IMR-90 (cell line): Measurements from ENCODE around the gene ARHGAP18. TPM values are rescaled to one million over a fixed set of nuclear protein-coding genes. Genes with fewer than 3 reads are reported as not detected.

Experiments used
- ATAC-seq: fragments of 200-7000 bp; cut with Tn5 transposase; 2 replicates; pipeline ENCODE4 v1.9.1; 2020; ENCODE audit warnings: low read depth, mild to moderate bottlenecking, moderate library complexity
- BruUV-seq: library from RNA; stranded (reverse); fragments of 400-500 nt; replicated peaks from 2 replicates; lab custom pipeline; 2021; lab: Mats Ljungman, UMichigan
- CTCF ChIA-PET: fragments of 300-600 bp; formaldehyde crosslinking; extraction: SDS; loops from one replicate; lab custom pipeline; 2021; ENCODE audit warnings: antibody characterized with exemption; lab: Yijun Ruan, JAX
- POLR2A ChIA-PET: fragments of 300-600 bp; sonication (Branson Sonifier 250); formaldehyde crosslinking; loops from one replicate; lab custom pipeline; 2022; ENCODE audit warnings: antibody characterized with exemption; ENCODE audit not compliant: unreplicated experiment; lab: Charles Lee
- DNase-seq: peaks from one replicate; pipeline ENCODE4 v3.0.0; 2013
- H2AFZ ChIP-seq: replicated peaks from 2 replicates; pipeline ENCODE3; 2013; ENCODE audit warnings: low read length, mild to moderate bottlenecking; ENCODE audit not compliant: poor library complexity
- H2AK5ac ChIP-seq: 2 replicates; pipeline ENCODE4 v1.6.1; 2013; ENCODE audit warnings: low read depth, low read length, inconsistent platforms
- H2AK9ac ChIP-seq: replicated peaks from 2 replicates; pipeline ENCODE3; 2013; ENCODE audit warnings: mild to moderate bottlenecking, low read depth, low read length, moderate library complexity; ENCODE audit not compliant: poor library complexity
- H2BK120ac ChIP-seq: 2 replicates; pipeline ENCODE4 v1.6.1; 2013; ENCODE audit warnings: low read depth, low read length, inconsistent platforms
- H2BK15ac ChIP-seq: 3 replicates; pipeline ENCODE4 v1.6.1; 2013; ENCODE audit warnings: low read depth, low read length, inconsistent platforms
- H2BK20ac ChIP-seq: 2 replicates; pipeline ENCODE4 v1.6.1; 2013; ENCODE audit warnings: low read depth, mild to moderate bottlenecking, inconsistent platforms, low read length, moderate library complexity
- H2BK5ac ChIP-seq: 2 replicates; pipeline ENCODE4 v1.6.1; 2013; ENCODE audit warnings: mild to moderate bottlenecking, low read depth, low read length, inconsistent platforms; ENCODE audit not compliant: poor library complexity, severe bottlenecking
- H3K14ac ChIP-seq: replicated peaks from 2 replicates; pipeline ENCODE4 v1.6.1; 2013; ENCODE audit warnings: low read depth, low read length, inconsistent platforms
- H3K18ac ChIP-seq: 2 replicates; pipeline ENCODE4 v1.6.1; 2013; ENCODE audit warnings: low read depth, low read length, control low read depth
- H3K23ac ChIP-seq: 2 replicates; pipeline ENCODE4 v1.6.1; 2013; ENCODE audit warnings: low read depth, low read length, inconsistent platforms
- H3K27ac ChIP-seq: 2 replicates; pipeline ENCODE4 v1.5.1; 2013; ENCODE audit warnings: mild to moderate bottlenecking, control low read depth, low read length; ENCODE audit not compliant: insufficient read depth
- H3K27me3 ChIP-seq: 2 replicates; pipeline ENCODE4 v1.6.1; 2013; ENCODE audit warnings: low read length; ENCODE audit not compliant: control insufficient read depth, insufficient read depth
- H3K36me3 ChIP-seq: 2 replicates; pipeline ENCODE4 v1.6.1; 2013; ENCODE audit warnings: low read length, mixed read lengths; ENCODE audit not compliant: control insufficient read depth, insufficient read depth
- H3K4ac ChIP-seq: 2 replicates; pipeline ENCODE4 v1.6.1; 2013; ENCODE audit warnings: low read depth, low read length, inconsistent platforms
- H3K4me1 ChIP-seq: 2 replicates; pipeline ENCODE4 v1.6.1; 2013; ENCODE audit warnings: low read length, mixed read lengths; ENCODE audit not compliant: control insufficient read depth, insufficient read depth
- H3K4me2 ChIP-seq: 2 replicates; pipeline ENCODE4 v1.6.1; 2013; ENCODE audit warnings: low read depth, mild to moderate bottlenecking, control low read depth, low read length, moderate library complexity
- H3K4me3 ChIP-seq: 2 replicates; pipeline ENCODE4 v1.5.1; 2013; ENCODE audit warnings: low read depth, mild to moderate bottlenecking, control low read depth, low read length, moderate library complexity; ENCODE audit not compliant: insufficient read depth
- H3K56ac ChIP-seq: 2 replicates; pipeline ENCODE4 v1.6.1; 2013; ENCODE audit warnings: low read length, inconsistent platforms; ENCODE audit not compliant: insufficient read depth; ENCODE audit errors: extremely low read depth
- H3K79me1 ChIP-seq, 2 experiments: 2 replicates each; pipeline ENCODE4 v1.6.1; 2013; ENCODE audit warnings: low read length in 2 of 2, inconsistent platforms in 1 of 2, low read depth in 1 of 2
- H3K9ac ChIP-seq: 2 replicates; pipeline ENCODE4 v1.6.1; 2013; ENCODE audit warnings: low read depth, low read length, control low read depth
- H3K9me1 ChIP-seq: 2 replicates; pipeline ENCODE4 v1.6.1; 2013; ENCODE audit warnings: low read length, inconsistent platforms; ENCODE audit not compliant: insufficient read depth
- H3K9me3 ChIP-seq: 2 replicates; pipeline ENCODE4 v1.6.1; 2013; ENCODE audit warnings: low read length; ENCODE audit not compliant: control insufficient read depth, insufficient read depth
- H4K20me1 ChIP-seq: 2 replicates; pipeline ENCODE4 v1.6.1; 2013; ENCODE audit warnings: low read length, inconsistent platforms; ENCODE audit not compliant: insufficient read depth
- H4K5ac ChIP-seq: 2 replicates; pipeline ENCODE4 v1.6.1; 2013; ENCODE audit warnings: mild to moderate bottlenecking, low read depth, low read length, control low read depth
- H4K8ac ChIP-seq, 2 experiments: 2 replicates each; pipeline ENCODE4 v1.6.1; 2013; ENCODE audit warnings: low read depth in 2 of 2, low read length in 2 of 2, control low read depth in 1 of 2, inconsistent platforms in 1 of 2
- H4K91ac ChIP-seq: 2 replicates; pipeline ENCODE4 v1.6.1; 2013; ENCODE audit warnings: low read depth, low read length, inconsistent platforms; ENCODE audit not compliant: insufficient read depth
- BHLHE40 ChIP-seq: fragments of 150-350 bp; IDR thresholded peaks from 2 replicates; pipeline ENCODE4 v1.6.1; 2016; ENCODE audit warnings: mild to moderate bottlenecking, low read depth, low read length
- CHD1 ChIP-seq: IDR thresholded peaks from 2 replicates; pipeline ENCODE4 v1.6.1; 2012; ENCODE audit warnings: low read depth, low read length, improper control_type of control experiment
- MAZ ChIP-seq: IDR thresholded peaks from 2 replicates; pipeline ENCODE4 v1.6.1; 2012; ENCODE audit warnings: low read depth, mild to moderate bottlenecking, low read length, improper control_type of control experiment, moderate library complexity, borderline replicate concordance
- MXI1 ChIP-seq: IDR thresholded peaks from 2 replicates; pipeline ENCODE4 v1.6.1; 2012; ENCODE audit warnings: low read depth, mild to moderate bottlenecking, low read length, moderate library complexity, borderline replicate concordance
- RAD21 ChIP-seq: IDR thresholded peaks from 2 replicates; pipeline ENCODE4 v1.6.1; 2012; ENCODE audit warnings: low read length, improper control_type of control experiment
- RCOR1 ChIP-seq: IDR thresholded peaks from 2 replicates; pipeline ENCODE4 v1.6.1; 2012; ENCODE audit warnings: mild to moderate bottlenecking, low read length, improper control_type of control experiment; ENCODE audit not compliant: insufficient replicate concordance
- RFX5 ChIP-seq: IDR thresholded peaks from 2 replicates; pipeline ENCODE4 v1.8.0; 2012; ENCODE audit warnings: low read depth, mild to moderate bottlenecking, low read length, moderate library complexity
- SMC3 ChIP-seq: fragments of 150-350 bp; IDR thresholded peaks from 2 replicates; pipeline ENCODE4 v1.6.1; 2016; ENCODE audit warnings: low read depth, mild to moderate bottlenecking, antibody characterized with exemption, low read length, moderate library complexity
- WGBS, 2 experiments: methylation state at CpG; one replicate each; pipeline versions ENCODE4 v1.1.5 to v1.1.7; 2013; ENCODE audit warnings: missing lambda C conversion rate in 2 of 2; ENCODE audit not compliant: insufficient read length in 1 of 2; ENCODE audit errors: extremely low coverage in 2 of 2; 5-methylcytosine and 5-hydroxymethylcytosine counted together
- dilution Hi-C: fragments of 300-500 bp; cut with HindIII; formaldehyde crosslinking; loops from one replicate; pipeline ENCODE4 v1.14.3; 2018; ENCODE audit warnings: low sequenced_read_pairs; ENCODE audit not compliant: unreplicated experiment
- in situ Hi-C: fragments of 300-500 bp; cut with MboI; formaldehyde crosslinking; loops from 3 replicates; pipeline ENCODE4 v1.14.3; 2019; ENCODE audit warnings: low sequenced_read_pairs, inconsistent platforms, mixed read lengths
- intact Hi-C: fragments of 100-400 bp; cut with micrococcal nuclease; formaldehyde crosslinking; loops from 2 replicates; pipeline ENCODE4 v1.10.0; 2022
- polyA plus RNA-seq, 3 experiments: library from polyadenylated mRNA; depleted of rRNA; stranded (reverse); fragments of >200 nt; gene quantifications; 2 replicates each; pipeline ENCODE4 v1.2.3, GENCODE V29; 2012; ENCODE audit warnings: low replicate concordance in 1 of 3
- total RNA-seq: library from RNA; depleted of rRNA; stranded (reverse); fragments of >200 nt; gene quantifications from 2 replicates; pipeline ENCODE4 v1.2.3, GENCODE V29; 2012

ARHGAP18 gene
- total and polyA plus RNA-seq, 2 of the 4 experiments (the other 2 are of a cell fraction) = 6.2 to 17.0 TPM

DNA sequence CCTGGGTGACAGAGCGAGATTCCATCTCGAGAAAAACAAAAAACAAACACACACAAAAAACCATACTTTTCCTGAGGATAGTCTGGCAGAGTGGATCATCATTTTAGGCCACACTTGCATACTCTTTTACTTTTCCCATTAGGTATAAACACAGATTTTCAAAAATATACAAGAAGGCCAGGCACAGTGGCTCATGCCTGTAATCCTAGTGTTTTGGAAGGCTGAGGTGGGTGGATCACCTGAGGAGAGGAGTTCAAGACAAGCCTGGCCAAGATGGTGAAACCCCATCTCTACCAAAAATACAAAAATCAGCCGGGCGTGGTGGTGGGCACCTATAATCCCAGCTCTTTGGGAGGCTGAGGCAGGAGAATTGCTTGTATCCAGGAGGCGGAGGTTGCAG lies 85.5 kb downstream of the ARHGAP18 start:
- no CpG with 5 or more reads among the region's 5 CpGs for WGBS, 2 experiments
- BruUV-seq = no TSS peak
- TF ChIP-seq CHD1 (no peak), BHLHE40 (no peak), RAD21 (no peak), SMC3 (no peak), MXI1 (no peak), MAZ (no peak), RCOR1 (no peak), RFX5 (no peak)
- no peak overlapping the region for H3K4me3 ChIP-seq
- H3K4ac ChIP-seq = no peak overlapping the region
- ChIA-PET POLR2A (no interaction called here), CTCF (no interaction called here)
- H3K9me3 ChIP-seq = no peaks in the 10 kb centered on the region
- intact Hi-C loops (no loop called here), dilution Hi-C loops (no loop called here), in situ Hi-C loops (no loop called here)
- H2BK5ac ChIP-seq = no peak overlapping the region
- no peak overlapping the region for H2AK5ac ChIP-seq
- H3K56ac ChIP-seq = no peak overlapping the region
- no peak overlapping the region for H3K23ac ChIP-seq
- H3K4me2 ChIP-seq = no peak overlapping the region
- no peak for ATAC-seq
- no peak overlapping the region for H3K18ac ChIP-seq
- DNase-seq = no peak
- no peak overlapping the region for H4K91ac ChIP-seq
- H2AFZ ChIP-seq = no peak overlapping the region
- H3K36me3 ChIP-seq = 0 out of 2 replicates have a peak, but pooled peaks cover 1% of the 10 kb centered on the region
- H4K5ac ChIP-seq = no peak overlapping the region
- H2BK20ac ChIP-seq = no peak overlapping the region
- no peak overlapping the region for H4K8ac ChIP-seq
- no peaks in the 10 kb centered on the region for H3K27me3 ChIP-seq
- H4K20me1 ChIP-seq = no peaks in the 10 kb centered on the region
- peaks cover 0 to 3% of the 10 kb centered on the region in 2 experiments; a peak in 2 of 4 replicates for H3K79me1 ChIP-seq
- H3K14ac ChIP-seq = no peak overlapping the region
- no peak overlapping the region for H3K27ac ChIP-seq
- H2BK15ac ChIP-seq = no peak overlapping the region
- no peak overlapping the region for H2BK120ac ChIP-seq
- peaks cover 2% of the 10 kb centered on the region; the same call in 1 of the 2 replicates for H3K9me1 ChIP-seq
- H3K4me1 ChIP-seq = 0 out of 2 replicates have a peak, but pooled peaks cover 1% of the 10 kb centered on the region
- H2AK9ac ChIP-seq = no peak overlapping the region
- no peak overlapping the region for H3K9ac ChIP-seq
